NCI-H1105 treated with DMSO at 0.1 percent for 48 hours (cell line): Measurements from ENCODE around the gene RPS6KC1.
"Not testable (repeated sequence)": the region's sequence is repeated elsewhere in the genome, so short reads cannot be mapped to it uniquely, and the experiment has no call there.

ENCODE experiments used
- DNase-seq: peaks from one replicate; lab custom pipeline; 2025; lab: John Stamatoyannopoulos, UW

RPS6KC1 gene

GRCh38 chr1:213054733-213055591, 3.9 kb downstream of the RPS6KC1 start:
- DNase-seq = no peak

GRCh38 chr1:213055767-213056166, 4.7 kb downstream of the RPS6KC1 start:
- DNase-seq = no peak

- DNase-seq = no peak
Measured at GRCh38 chr1:213057264-213058059, 6.4 kb downstream of the RPS6KC1 start.

- DNase-seq = no peak
Measured at GRCh38 chr1:213060836-213061235, 9.8 kb downstream of the RPS6KC1 start.

GRCh38 chr1:213061263-213061662, 10.2 kb downstream of the RPS6KC1 start:
- DNase-seq = no peak

- DNase-seq = no peak
Measured at GRCh38 chr1:213065800-213066199, 14.8 kb downstream of the RPS6KC1 start.

GRCh38 chr1:213066363-213066762, 15.3 kb downstream of the RPS6KC1 start:
- no peak for DNase-seq

GRCh38 chr1:213067352-213067751, 16.3 kb downstream of the RPS6KC1 start:
- DNase-seq = no peak

- no peak for DNase-seq
Measured at GRCh38 chr1:213070406-213070805, 19.4 kb downstream of the RPS6KC1 start.

- DNase-seq = no peak
Measured at GRCh38 chr1:213075725-213076124, 24.7 kb downstream of the RPS6KC1 start.

- no peak for DNase-seq
Measured at GRCh38 chr1:213082420-213083111, 31.5 kb downstream of the RPS6KC1 start.

- DNase-seq = no peak
Measured at GRCh38 chr1:213083112-213083445, 32.0 kb downstream of the RPS6KC1 start.

GRCh38 chr1:213087911-213088310, 36.9 kb downstream of the RPS6KC1 start:
- DNase-seq = no peak

GRCh38 chr1:213089924-213090677, 39.1 kb downstream of the RPS6KC1 start:
- DNase-seq = no peak

- DNase-seq = no peak
Measured at GRCh38 chr1:213094446-213094845, 43.4 kb downstream of the RPS6KC1 start.

GRCh38 chr1:213095467-213095866, 44.4 kb downstream of the RPS6KC1 start:
- no peak for DNase-seq

- DNase-seq = no peak
Measured at GRCh38 chr1:213099682-213100399, 48.8 kb downstream of the RPS6KC1 start.

GRCh38 chr1:213100565-213100964, 49.5 kb downstream of the RPS6KC1 start:
- DNase-seq = not testable (repeated sequence)

GRCh38 chr1:213103377-213104306, 52.6 kb downstream of the RPS6KC1 start:
- no peak for DNase-seq

- no peak for DNase-seq
Measured at GRCh38 chr1:213104604-213105003, 53.6 kb downstream of the RPS6KC1 start.
